ENCODE results near the gene SOX5.

Gene SOX5

DNA sequence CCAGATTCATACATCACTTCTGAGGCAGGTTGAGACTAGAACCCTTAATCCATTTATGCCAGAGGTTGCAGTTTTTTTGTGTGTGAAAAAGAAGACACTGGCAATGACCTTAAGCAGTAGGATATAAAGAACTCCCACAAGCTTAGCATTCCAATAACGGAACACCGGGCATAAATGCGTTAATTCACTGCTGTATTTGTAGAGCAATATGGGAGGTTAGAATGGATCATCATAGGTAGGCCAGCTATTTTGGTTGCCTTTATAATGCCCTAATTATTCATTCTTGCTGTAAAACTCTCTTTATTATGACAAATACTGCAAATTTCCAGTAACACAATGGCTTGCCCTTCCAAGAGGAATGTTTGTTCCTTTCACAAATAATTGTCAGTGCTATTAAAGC lies 322.7 kb downstream of the SOX5 start:
- in situ Hi-C loops (cut with HindIII; ENCODE audit: low sequenced_read_pairs), result no loop called here

DNA sequence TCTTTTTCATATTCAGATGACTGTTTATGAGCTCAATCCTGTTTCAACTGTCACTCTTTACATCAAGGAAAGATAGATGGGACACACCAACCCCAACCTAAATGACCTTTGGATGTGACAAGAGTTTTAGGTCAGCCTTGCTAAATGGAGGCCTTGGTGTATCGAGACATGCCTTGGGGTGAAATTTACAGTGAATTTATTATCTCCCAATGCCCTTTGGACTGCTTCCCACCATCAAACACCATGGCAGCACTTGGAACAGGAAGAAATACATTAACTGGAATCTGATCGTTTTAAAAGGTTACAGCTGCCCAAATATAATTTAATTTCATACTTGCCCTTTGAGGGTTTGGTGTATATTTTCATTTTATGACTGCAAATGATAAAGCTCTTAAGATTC lies 327.6 kb downstream of the SOX5 start:
- in situ Hi-C loops (cut with HindIII; ENCODE audit: low sequenced_read_pairs), result no loop called here

DNA sequence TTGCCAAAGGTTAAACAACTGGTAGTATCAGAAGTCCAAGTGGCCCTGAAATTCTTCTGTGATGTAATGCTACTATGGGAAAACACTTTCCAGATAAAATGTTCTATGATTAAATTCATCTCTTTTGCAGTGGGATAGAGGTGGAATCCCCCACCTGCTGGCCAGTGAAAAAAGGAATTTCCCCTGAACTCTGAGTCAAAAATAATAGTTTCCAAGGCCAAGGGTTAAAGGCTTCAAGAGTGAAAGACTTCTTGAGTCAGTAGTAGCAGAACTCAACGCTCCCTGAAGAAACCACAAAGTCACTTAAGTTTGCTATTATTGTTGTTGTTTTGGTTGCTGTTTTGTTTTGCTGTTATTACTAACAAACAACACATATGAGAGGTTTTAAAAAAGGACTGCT lies 330.8 kb downstream of the SOX5 start:
- in situ Hi-C loops (cut with HindIII; ENCODE audit: low sequenced_read_pairs), result no loop called here

GRCh38 chr12:23617749-23618148 lies 331.7 kb downstream of the SOX5 start:
- in situ Hi-C loops (cut with HindIII; ENCODE audit: low sequenced_read_pairs), result no loop called here

DNA sequence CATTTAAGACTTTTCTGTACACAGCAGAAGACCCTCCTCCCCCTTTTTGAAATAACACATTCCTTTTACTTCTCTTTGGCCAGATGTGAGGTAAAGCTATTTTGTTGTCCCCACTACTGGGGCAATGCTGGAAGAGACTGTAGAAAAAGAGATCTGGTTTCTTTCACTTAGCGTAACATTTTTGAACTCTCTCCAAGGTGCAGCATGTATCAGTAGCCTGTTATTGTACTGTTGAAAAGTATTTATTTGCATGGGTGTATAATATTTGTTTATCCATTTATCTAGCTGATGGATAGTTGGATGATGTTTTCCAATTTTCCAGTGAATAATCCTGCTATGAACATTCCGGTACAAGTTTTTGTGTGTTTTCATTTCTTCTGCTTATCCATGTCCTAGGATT lies 335.2 kb downstream of the SOX5 start:
- in situ Hi-C loops (cut with HindIII; ENCODE audit: low sequenced_read_pairs), result no loop called here

- in situ Hi-C loops (cut with HindIII; ENCODE audit: low sequenced_read_pairs), result no loop called here
These were observed 338.1 kb downstream of the SOX5 start for GRCh38 chr12:23611320-23611719.

DNA sequence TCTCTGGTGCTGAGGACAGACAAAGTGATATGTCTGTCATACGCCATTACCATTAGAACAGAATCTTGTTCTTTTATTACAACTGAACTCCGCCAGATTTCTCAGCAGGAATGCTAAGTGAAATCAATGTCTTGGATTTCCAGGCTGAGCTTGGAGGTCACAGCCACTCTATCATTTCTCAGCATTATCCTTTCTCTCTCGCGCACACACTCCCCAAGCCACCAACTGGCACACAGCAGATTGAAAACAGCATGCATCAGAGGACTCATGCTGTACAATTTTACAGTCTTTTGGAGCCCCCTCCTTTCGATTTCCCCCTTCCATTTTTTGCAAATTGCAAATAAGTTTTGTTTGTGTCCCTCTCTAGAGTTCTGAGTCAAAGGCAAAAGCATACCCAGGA lies 348.6 kb downstream of the SOX5 start:
- in situ Hi-C loops (cut with HindIII; ENCODE audit: low sequenced_read_pairs), result no loop called here

GRCh38 chr12:23596568-23596967 lies 352.9 kb downstream of the SOX5 start:
- in situ Hi-C loops (cut with HindIII; ENCODE audit: low sequenced_read_pairs), result no loop called here

GRCh38 chr12:23587833-23588559 lies 361.5 kb downstream of the SOX5 start:
- in situ Hi-C loops (cut with HindIII; ENCODE audit: low sequenced_read_pairs), result no loop called here

DNA sequence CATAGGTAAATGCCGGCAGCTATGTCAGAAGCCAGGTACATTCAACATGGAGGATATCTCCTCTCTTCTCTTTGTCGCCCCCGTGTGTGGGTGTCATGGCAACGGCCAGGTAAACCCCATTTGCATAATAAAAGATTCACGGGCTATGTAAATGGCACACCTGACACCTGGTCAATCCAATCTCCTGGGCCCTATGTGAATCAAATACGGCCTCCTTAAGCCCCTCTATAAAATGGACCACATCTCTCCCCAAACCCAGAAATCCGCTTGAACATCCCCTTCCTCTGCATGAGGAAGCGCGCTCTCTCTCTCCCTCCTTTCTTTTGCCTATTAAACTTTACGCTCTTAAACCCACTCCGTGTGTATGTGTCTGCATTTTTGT lies 363.7 kb downstream of the SOX5 start:
- in situ Hi-C loops (cut with HindIII; ENCODE audit: low sequenced_read_pairs), result no loop called here

DNA sequence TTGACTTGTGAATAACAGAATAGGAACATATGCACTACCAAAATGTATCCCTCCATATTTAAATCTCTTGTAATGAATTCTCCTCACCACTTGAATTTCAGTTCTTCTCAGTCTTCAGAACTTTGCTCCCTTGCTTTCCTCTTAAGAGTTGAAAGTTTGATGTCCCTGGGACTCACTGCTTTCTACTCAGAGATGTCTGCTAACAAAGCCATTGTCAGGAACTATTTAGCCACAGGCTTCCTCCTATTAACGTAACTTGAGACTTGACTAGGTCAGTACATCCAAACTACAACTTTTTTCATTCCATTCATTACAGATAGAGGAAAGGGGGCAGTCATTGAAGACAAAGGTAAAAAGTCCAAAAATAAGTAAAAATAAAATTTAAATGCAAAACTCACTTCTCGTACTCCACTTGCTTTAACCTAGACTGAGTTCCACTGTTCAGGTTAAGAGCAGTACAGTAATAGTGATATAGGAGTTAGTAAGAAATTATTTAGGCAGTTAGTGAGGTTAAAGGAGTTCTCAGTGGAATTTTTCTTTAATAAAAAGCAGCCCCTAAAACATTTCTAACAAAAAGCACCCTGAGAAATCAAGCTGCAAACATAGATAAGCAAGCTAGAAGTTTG lies 364.2 kb downstream of the SOX5 start:
- in situ Hi-C loops (cut with HindIII; ENCODE audit: low sequenced_read_pairs), result no loop called here

GRCh38 chr12:23581913-23582312 lies 367.6 kb downstream of the SOX5 start:
- in situ Hi-C loops (cut with HindIII; ENCODE audit: low sequenced_read_pairs), result no loop called here

- in situ Hi-C loops (cut with HindIII; ENCODE audit: low sequenced_read_pairs), result no loop called here
These were observed 370.2 kb downstream of the SOX5 start for GRCh38 chr12:23579257-23579656.

DNA sequence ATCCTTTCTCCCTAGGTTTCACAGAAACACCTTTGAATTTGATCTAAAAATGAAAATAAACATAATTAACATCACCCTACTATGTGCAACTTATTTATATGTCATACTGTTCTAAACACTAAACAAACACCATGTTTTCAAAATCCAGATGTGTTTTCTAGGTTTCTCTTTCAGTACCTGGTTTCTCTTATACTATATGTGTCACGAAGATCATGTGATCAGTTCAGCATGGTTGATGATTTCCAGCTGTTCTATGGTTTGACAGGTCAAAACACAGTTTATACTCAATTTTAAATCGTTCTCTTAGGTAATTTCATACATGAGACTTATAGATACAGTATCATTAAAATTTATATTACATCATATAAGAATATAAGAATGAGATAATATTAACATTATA lies 373.1 kb downstream of the SOX5 start:
- in situ Hi-C loops (cut with HindIII; ENCODE audit: low sequenced_read_pairs), result no loop called here

- in situ Hi-C loops (cut with HindIII; ENCODE audit: low sequenced_read_pairs), result no loop called here
These were observed 380.1 kb downstream of the SOX5 start for GRCh38 chr12:23569356-23569755.

GRCh38 chr12:23566133-23566532 lies 383.3 kb downstream of the SOX5 start:
- in situ Hi-C loops (cut with HindIII; ENCODE audit: low sequenced_read_pairs), result no loop called here

GRCh38 chr12:23564451-23565152 lies 384.9 kb downstream of the SOX5 start:
- in situ Hi-C loops (cut with HindIII; ENCODE audit: low sequenced_read_pairs), result no loop called here

DNA sequence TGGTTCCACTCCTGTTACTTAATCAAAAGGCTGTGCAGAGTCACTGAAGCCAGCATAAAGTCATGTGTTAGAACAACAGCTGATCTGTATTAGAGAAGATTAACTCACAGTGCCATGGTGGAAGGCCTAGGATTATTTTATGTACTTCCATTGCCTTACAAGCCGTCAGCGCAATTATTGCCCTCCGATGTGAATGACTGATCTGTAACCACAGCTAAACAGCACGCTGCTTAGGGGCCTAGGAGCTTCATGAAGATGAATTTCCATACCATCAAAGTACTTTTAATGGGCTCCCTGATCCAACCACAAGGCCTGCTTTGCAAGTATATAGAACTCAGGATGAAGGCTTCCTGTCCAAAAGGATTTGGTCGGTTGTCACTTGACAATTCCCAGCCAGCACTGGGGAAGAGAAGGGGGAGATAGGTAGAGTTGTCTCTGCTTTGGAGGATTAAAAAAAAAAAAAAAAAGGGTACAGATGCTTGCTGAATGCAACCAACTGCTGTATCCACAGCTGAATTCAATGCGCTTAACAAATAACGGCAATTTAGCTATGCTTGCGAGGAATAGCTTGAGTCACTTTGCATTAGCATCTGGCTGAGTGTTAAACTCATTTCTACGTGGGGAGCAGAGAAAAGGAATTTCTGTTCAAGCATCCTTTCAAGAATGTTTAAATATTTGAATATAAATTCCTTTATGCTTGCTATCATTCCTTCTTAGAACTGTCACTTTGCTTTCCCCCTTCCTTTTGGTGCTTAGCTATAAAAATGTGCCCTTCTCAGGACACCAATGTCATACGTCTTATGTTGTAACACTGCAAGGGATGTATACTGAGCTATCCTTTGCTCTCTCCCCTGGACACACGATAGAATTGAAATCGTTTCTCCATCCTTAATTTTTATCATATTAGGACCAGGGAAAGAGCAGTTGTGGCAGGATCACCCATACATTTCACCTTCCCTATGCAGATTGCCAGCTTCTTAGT lies 387.8 kb downstream of the SOX5 start:
- in situ Hi-C loops (cut with HindIII; ENCODE audit: low sequenced_read_pairs), result no loop called here

- in situ Hi-C loops (cut with HindIII; ENCODE audit: low sequenced_read_pairs), result no loop called here
These were observed 388.9 kb downstream of the SOX5 start for GRCh38 chr12:23560611-23561010.

GRCh38 chr12:23559268-23559753 lies 390.2 kb downstream of the SOX5 start:
- in situ Hi-C loops (cut with HindIII; ENCODE audit: low sequenced_read_pairs), result no loop called here

GRCh38 chr12:23556661-23557060 lies 392.8 kb downstream of the SOX5 start:
- in situ Hi-C loops (cut with HindIII; ENCODE audit: low sequenced_read_pairs), result no loop called here
